ENCODE data around the gene SFPQ.
"Not testable (repeated sequence)": the region's sequence is repeated elsewhere in the genome, so short reads cannot be mapped to it uniquely, and the experiment has no call there.

The SFPQ gene

DNA sequence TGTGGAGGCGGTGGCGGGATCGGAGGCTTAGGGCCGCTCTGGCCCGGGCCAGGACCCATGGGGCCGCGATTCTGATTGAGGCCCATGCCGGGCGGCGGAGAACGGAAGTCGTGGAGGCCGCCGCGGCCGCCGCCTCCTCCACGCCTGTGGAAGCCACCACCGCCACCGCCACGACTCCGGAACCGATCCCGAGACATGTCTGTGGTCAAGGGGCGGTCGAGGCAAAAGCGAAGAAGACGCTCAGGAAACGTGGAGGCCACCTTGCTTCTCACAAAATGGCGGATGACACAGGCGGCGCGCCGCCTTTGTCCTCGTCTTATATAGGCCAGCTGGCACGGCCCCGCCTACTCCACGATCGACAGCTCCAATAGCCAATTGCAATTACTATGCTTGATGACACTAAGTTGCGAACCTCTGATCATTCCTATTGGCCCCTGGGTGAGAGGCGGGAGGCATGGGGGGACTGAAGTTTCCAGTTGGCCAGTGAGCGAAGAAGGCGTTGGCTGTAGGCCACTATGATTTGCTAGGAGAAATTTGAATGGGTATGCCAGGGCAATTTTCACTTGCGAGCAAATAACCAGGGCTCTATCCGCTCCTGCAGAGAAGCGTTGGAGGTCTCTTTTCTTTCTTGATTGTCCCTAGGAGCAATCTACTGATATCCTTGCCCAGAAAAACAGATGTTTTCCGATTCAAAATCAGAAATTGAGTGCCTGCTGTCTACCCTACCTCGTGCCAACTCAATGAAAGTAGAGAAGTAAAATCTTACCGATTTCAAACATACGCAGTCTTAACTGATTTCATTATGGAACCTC, at the start of gene SFPQ:
Gene SFPQ, minus strand, starts transcription at position 293 of the 812 bp plus-strand sequence. Its CDS starts 96 bp downstream, at position 197.
- DNase-seq (ENCODE audit: low read depth) = peak; percentile 99

- not testable (repeated sequence) for DNase-seq (ENCODE audit: low read depth)
Observed at GRCh38 chr1:35236772-35237171, 43.8 kb upstream of the SFPQ start.

DNA sequence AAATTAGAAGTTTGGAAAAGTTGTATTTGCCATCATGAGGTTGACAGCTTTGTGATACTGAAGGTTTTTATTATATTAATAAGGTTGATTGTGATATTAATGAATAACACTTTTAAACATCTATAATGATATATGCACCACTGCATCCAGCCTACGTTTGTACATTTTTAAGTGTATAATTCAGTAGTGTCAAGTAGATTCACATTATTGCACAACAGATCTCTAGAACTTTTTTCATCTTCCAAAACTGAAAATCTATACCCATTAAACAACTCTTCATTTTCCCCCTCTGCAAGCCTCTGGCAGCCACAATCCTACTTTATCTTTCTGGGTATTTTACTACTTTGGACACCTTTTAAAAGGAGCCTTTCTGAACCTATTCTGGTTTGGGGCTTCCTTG, 38.3 kb upstream of the SFPQ start:
- DNase-seq (ENCODE audit: low read depth) = no peak

DNA sequence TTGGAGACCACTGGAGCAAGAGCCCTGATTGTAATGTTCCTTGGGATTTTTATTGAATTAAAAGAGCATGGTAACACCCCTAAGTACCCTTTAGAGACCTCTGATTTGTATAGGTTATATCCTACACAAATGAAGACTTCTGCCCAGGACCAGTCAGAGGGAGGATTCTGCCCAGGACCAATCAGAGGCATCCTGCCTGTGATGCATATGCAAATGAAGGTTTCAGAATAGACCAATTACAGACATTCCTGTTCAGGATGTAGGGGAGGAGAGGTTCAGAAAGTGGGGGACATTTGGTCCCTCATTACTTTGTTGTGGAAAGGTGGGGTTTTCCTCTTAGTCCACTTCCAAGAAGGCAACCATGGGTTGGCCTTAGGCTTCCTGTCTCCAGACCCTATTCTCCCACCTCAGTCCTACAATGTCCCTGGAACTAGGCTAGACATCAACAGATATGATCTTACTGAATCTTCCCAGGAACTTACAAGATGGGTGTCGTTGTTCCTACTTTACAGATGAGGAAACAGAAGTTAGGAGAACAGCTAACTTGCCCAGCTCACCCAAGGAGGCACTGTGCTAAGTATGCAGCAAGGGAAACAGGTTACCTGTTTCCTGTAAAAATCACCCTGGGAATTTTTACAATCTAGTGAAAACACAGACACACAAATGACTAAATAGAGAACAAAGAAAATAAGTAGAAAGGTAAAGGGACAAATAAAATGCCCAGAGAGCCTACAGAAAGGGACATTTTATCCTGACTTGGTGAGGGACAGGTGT, 36.8 kb upstream of the SFPQ start:
- DNase-seq (ENCODE audit: low read depth) = no peak

DNA sequence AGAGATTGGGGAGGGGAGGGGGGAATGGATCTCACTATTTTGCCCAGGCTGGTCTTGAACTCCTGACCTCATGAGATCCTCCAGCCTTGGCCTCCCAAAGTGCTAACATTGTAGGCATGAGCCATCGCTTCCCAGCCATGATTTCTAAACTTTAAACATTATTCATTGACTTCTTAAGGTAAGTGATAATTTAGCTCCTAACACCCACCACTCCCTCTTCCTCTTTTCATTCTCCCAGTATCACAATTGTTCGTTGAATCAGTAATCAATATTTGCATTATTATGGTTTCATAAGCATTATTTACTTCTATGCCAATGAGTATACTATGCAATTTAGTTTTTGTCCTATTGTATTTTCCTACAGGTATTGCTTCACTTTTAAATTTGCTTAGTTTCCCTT, 33.6 kb upstream of the SFPQ start:
- no peak for DNase-seq (ENCODE audit: low read depth)

GRCh38 chr1:35223084-35223630, 30.2 kb upstream of the SFPQ start:
- DNase-seq (ENCODE audit: low read depth) = no peak

DNA sequence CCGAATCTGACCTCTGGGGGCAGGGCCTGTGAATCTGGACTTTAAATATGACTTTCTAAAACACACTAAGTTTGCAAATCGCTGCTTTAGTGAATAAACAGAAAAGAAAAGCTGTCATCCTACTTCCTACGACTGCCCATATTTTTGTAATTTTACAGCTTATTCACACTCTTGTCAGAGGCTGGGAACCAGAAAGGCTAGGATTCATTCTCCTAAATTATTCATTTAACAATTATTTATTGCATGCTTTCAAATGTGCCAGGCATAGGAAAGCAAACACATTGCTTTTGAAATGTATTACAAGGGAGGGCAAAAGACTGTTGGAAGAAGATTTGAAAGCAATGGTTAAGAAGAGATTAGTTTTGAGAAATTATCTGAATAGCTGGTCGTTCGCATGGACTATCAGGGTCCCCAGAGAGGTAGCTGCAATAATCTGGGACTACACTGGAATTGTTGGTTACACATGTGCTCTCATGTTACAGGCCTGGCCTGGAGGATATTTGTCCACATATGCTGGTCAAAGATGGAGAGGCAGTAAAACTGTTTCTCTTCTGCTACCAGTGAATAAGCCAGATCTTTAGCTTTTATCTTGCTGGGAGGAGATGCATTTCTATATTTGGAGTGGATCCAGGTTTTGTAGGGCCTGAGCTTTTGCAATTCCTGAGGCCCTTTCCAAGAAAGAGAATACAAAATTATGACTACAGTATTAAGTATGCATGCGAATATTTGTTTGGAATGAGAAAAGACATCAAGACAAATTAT, 29.6 kb upstream of the SFPQ start:
- DNase-seq (ENCODE audit: low read depth) = peak; percentile 15

GRCh38 chr1:35220976-35221375, 28.0 kb upstream of the SFPQ start:
- peak; percentile 55 for DNase-seq (ENCODE audit: low read depth)

DNA sequence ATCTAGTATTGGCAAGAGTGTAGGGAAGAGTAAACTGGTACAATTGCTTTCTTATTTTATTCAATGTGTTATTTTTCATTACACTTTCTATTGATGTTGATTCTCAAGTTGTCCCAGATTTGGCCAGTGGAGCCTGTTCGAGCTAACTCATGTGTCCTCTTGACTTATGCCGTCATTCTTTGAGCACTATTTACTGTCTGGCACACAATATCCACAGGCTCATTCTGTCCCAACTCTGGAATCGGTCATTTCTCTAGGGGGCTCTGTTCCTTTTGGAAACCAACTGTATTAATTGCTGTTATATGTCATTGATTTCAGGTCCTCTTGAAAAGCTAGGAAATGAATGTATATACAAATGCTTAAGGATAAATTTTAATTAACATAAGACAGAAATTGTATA, 22.4 kb upstream of the SFPQ start:
- no peak for DNase-seq (ENCODE audit: low read depth)

DNA sequence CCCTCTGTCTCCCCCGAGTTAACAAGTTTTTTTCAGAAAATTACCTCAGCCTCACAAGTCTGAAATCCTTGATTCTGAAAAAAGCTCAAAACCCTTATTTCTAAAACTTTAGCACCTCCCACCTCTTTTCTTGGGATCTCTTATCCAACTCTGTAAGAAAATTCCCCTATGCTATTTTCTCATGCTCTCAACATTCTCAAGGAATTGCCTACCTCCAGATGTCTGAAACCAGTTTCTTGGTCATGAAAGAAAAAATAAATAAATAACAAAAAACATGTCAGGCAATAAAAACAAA, 18.1 kb upstream of the SFPQ start:
- no peak for DNase-seq (ENCODE audit: low read depth)

- no peak for DNase-seq (ENCODE audit: low read depth)
Observed at GRCh38 chr1:35210321-35211119, 17.6 kb upstream of the SFPQ start.

- DNase-seq (ENCODE audit: low read depth) = no peak
Observed at GRCh38 chr1:35203295-35203694, 10.3 kb upstream of the SFPQ start.

DNA sequence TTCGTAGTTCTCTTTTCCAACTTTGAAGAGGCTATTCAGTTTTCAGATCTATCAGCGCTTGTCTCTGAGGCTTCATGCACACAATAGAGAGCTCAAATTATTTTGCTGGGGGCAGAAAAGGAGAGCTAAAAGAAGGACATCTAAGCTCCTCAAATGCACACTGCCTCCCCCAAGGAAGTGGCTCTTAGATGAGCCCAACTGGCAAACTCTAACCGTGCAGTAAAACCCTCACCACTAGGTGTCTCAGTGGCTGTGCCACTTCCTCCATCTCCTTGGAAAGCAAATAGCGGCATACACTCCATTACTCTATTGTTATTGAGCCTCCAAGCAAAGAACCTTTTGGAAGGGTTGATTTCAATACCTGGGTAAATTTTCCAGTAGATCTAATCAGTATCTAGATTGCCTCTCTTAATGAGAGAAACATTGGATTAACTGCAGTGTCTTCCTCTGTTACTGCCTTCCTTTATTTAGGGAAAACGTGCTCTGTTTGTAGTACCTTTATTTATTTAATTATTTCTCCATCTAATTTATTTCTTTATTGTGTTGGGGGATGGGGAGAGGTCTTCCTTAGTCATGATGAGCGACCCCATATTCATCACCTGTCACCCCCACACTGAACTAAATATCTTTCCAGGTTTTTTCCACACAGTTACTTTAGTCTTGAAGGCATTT, 9.2 kb upstream of the SFPQ start:
- peak; percentile 87 for DNase-seq (ENCODE audit: low read depth)

DNA sequence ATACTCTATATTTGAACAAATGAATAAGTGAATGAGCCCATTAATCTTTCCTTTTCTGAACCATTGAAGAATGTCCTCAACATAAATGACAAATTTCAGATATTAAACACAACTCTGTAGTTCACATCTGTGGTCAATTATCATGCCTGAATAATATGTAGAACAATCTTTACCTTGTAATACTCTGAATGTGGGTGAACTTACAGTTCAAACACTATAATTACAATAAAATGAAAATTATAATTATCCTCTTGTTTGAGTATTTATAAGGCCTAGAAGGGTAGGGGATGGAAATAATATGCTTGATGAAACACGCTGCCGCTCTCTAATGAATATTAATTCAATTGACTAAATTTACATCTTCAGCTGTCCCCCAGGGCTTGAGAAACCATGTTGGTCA, 8.7 kb upstream of the SFPQ start:
- DNase-seq (ENCODE audit: low read depth) = no peak

- DNase-seq (ENCODE audit: low read depth) = peak; percentile 84
Observed at GRCh38 chr1:35192056-35192852, 691 bp downstream of the SFPQ start.

DNA sequence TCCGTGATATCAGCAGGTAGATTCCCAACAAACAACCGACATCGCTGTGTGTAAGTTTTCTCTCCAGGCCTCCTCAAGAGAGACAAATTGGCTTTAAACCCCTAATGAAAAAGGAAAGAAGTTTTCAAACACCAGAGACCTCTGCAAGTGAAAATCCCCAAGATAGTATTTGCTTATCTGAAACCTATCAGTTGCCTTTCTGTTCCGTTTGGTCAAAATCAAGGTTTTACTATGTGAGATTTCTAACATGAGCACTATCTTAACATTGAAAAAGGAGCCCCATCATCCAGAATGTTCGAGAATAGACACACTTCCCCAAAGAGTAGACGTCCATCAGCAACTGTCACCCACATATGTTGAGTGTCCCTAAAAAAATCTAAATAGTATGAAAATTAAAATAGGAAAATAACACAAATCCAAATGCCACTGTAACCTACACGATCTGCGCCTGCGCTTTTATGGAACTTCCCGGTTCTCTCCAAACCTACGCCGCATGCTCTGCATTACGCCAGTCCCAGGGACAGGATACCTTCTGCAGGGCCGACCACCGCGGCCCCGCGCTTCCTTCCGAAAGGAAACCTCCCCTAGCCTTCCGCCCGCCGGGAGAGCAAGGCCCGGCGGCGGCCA, 1.4 kb downstream of the SFPQ start:
- DNase-seq (ENCODE audit: low read depth) = no peak

GRCh38 chr1:35190784-35191183, 2.2 kb downstream of the SFPQ start:
- peak; percentile 45 for DNase-seq (ENCODE audit: low read depth)

DNA sequence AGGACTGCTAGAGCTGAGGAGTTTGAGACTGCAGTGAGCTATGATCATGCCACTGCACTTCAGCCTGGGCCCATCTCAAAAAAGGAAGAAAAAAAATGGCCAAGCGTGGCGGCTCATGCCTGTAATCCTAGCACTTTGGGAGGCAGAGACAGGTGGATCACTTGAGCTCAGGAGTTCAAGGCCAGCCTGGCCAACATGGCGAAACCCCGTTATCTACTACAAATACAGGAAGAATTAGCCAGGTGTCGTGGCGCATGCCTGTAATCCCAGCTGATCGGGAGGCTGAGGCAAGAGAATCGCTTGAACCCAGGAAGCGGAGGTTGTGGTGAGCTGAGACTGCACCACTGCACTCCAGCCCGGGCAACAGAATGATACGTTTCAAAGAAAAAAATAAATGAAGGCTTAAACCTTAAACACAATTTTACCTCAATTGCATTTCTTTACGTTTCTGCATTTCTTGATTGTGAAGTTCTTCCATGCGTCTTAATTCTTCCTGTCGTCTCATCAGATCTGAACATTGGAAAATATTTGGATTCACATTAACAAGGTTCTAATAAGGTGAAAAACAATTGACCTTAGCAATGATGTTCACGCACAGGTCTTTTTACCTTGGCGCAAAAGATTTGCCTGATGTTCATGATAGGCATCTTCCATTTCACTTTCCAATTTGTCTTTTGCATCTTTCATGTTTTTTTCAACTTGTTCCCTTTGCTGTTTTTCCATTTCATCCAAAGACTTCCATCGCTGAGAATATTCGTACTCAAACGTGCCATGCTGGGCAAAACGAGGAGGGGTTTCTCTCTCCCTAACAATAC, 4.2 kb downstream of the SFPQ start:
- DNase-seq (ENCODE audit: low read depth) = no peak

- no peak for DNase-seq (ENCODE audit: low read depth)
Observed at GRCh38 chr1:35187816-35188342, 5.1 kb downstream of the SFPQ start.

All from ELR (cell line).